ENCODE data around the gene CLRN2.

- no peak for TF ChIP-seq CTCF (IDR thresholded peaks at IDR 0.05)
- no peak for TF ChIP-seq POLR2AphosphoS5 (IDR thresholded peaks at IDR 0.05; ENCODE audit: low read depth, low read length)
- no peak for TF ChIP-seq REST (IDR thresholded peaks at IDR 0.05; ENCODE audit: insufficient read depth in 1 of 2, low read depth in 2 of 2, low read length in 1 of 2)
Observed at GRCh38 chr4:17480210-17480927, 34.6 kb upstream of the CLRN2 start.
